IMR-90 (cell line): ENCODE results near the gene PLD5.

Source experiments
- CEBPB ChIP-seq: IDR thresholded peaks from 2 replicates; pipeline ENCODE4 v1.6.1; 2012; ENCODE audit warnings: low read depth, low read length, improper control_type of control experiment
- CTCF ChIP-seq: conservative IDR thresholded peaks from 2 replicates; pipeline ENCODE4 v1.5.1; 2012; ENCODE audit warnings: mild to moderate bottlenecking, low read depth, low read length, improper control_type of control experiment
- MAFK ChIP-seq: IDR thresholded peaks from 2 replicates; pipeline ENCODE4 v1.6.1; 2012; ENCODE audit warnings: low read depth, low read length, improper control_type of control experiment
- POLR2A ChIP-seq: IDR thresholded peaks from 2 replicates; pipeline ENCODE4 v1.6.1; 2012; ENCODE audit warnings: mild to moderate bottlenecking, low read depth, low read length
- RAD21 ChIP-seq: IDR thresholded peaks from 2 replicates; pipeline ENCODE4 v1.6.1; 2012; ENCODE audit warnings: low read length, improper control_type of control experiment
- RCOR1 ChIP-seq: IDR thresholded peaks from 2 replicates; pipeline ENCODE4 v1.6.1; 2012; ENCODE audit warnings: mild to moderate bottlenecking, low read length, improper control_type of control experiment; ENCODE audit not compliant: insufficient replicate concordance
- RFX5 ChIP-seq: IDR thresholded peaks from 2 replicates; pipeline ENCODE4 v1.8.0; 2012; ENCODE audit warnings: low read depth, mild to moderate bottlenecking, low read length, moderate library complexity
- SMC3 ChIP-seq: fragments of 150-350 bp; IDR thresholded peaks from 2 replicates; pipeline ENCODE4 v1.6.1; 2016; ENCODE audit warnings: low read depth, mild to moderate bottlenecking, antibody characterized with exemption, low read length, moderate library complexity

GRCh38 chr1:242569867-242570266 is 45.4 kb upstream of the PLD5 start:
- TF ChIP-seq CTCF (no peak), POLR2A (no peak), RAD21 (no peak), RCOR1 (no peak), RFX5 (no peak), CEBPB (no peak), MAFK (no peak), SMC3 (no peak)
